Measurements from ENCODE around the gene TIGD1.

TIGD1 gene

GRCh38 chr2:232502911-232503808, 47.2 kb downstream of the TIGD1 start:
- no peak for TF ChIP-seq CTCF (IDR thresholded peaks at IDR 0.05; ENCODE audit: insufficient read depth, low read depth, low read length, missing control alignments)
- DNase-seq (ENCODE audit: low read depth): no peak
- no peak overlapping the region for H3K4me3 ChIP-seq (ENCODE audit: low read depth, low read length)

GRCh38 chr2:232502511-232502910, 47.8 kb downstream of the TIGD1 start:
- no peak overlapping the region for H3K4me3 ChIP-seq (ENCODE audit: low read depth, low read length)
- TF ChIP-seq CTCF (IDR thresholded peaks at IDR 0.05; ENCODE audit: insufficient read depth, low read depth, low read length, missing control alignments): no peak
- DNase-seq (ENCODE audit: low read depth): no peak

- no peak for TF ChIP-seq CTCF (IDR thresholded peaks at IDR 0.05; ENCODE audit: insufficient read depth, low read depth, low read length, missing control alignments)
- DNase-seq (ENCODE audit: low read depth): no peak
- no peak overlapping the region for H3K4me3 ChIP-seq (ENCODE audit: low read depth, low read length)
Measured at GRCh38 chr2:232501794-232502390, 48.5 kb downstream of the TIGD1 start.

- no peak for TF ChIP-seq CTCF (IDR thresholded peaks at IDR 0.05; ENCODE audit: insufficient read depth, low read depth, low read length, missing control alignments)
- no peak for DNase-seq (ENCODE audit: low read depth)
Measured at GRCh38 chr2:232501331-232501771, 49.0 kb downstream of the TIGD1 start.

GRCh38 chr2:232498452-232498851, 51.9 kb downstream of the TIGD1 start:
- no peak for TF ChIP-seq CTCF (IDR thresholded peaks at IDR 0.05; ENCODE audit: insufficient read depth, low read depth, low read length, missing control alignments)
- DNase-seq (ENCODE audit: low read depth): no peak
- no peak overlapping the region for H3K4me3 ChIP-seq (ENCODE audit: low read depth, low read length)

More at GRCh38 chr2:232501331-232501771, 49.0 kb downstream of the TIGD1 start:
- H3K4me3 ChIP-seq (ENCODE audit: low read depth, low read length): no peak overlapping the region
